ENCODE results near the gene ADAM19.

Gene ADAM19

GRCh38 chr5:157541447-157542118 is 34.0 kb downstream of the ADAM19 start:
- peak; percentile 76 for DNase-seq

GRCh38 chr5:157540707-157541446 is 34.7 kb downstream of the ADAM19 start:
- DNase-seq: peak; percentile 90

- DNase-seq: peak; percentile 46
Observed at GRCh38 chr5:157540124-157540523, 35.5 kb downstream of the ADAM19 start.

- peak; percentile 39 for DNase-seq
Observed at GRCh38 chr5:157539503-157540022, 36.0 kb downstream of the ADAM19 start.

DNA sequence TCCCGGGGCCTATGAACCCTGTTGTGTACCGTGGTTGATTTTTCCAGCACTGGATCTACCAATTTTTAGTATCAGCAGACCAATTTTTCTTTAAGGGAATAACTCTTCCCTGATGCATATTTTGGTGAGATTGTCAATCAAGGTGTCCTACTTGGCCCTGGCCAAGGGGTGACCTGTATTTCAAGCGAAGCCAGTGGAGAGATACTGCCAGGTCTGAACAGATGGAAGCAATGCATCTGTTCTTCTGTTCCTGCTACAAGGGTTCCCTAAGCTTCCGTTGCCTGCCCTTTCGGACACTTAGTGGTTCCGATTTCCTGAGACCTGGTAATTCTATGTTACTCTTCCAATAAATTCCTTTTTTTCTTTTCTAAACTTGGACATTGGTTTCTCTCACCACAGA is 37.3 kb downstream of the ADAM19 start:
- DNase-seq: no peak

DNA sequence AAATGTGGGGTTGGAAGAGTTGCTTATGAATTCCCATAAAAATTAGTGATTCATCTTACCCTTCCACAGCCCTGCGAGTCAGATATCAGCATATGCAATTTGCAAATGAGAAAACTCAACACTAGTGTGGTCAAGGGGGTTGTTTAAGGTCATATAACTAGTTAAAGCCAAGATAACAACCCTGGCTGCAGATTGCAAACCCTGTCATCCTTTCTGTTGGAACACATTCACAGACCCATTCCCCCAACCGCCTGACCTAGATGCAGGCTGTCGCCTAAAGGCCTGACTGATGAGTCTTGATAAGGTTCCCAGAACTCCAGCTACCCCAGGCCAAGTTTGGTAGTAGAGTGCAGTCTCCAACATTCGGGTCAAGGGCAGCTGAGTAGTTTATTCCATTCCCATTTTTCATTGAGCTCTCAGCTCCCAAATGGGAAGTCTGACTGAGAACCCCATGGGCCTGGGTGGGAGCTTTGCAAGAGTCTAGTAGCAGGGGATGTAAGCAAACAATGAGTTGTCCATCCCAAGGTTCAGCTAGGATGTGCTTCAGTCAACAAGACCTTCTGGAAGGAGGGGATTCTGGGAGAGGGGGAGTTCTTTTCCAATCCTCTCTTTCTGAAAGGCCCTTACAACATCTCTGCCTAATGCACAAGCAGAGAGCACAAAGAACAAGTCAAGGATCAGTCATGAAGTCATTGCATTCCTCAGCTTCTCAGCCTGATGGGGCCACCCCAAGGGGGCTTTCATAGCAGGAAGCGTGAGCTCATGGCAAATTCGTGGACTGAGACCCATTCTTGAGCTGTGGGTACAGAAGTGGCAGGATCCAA is 40.3 kb downstream of the ADAM19 start:
- DNase-seq: no peak

- no peak for DNase-seq
Observed at GRCh38 chr5:157533011-157533481, 42.5 kb downstream of the ADAM19 start.

DNA sequence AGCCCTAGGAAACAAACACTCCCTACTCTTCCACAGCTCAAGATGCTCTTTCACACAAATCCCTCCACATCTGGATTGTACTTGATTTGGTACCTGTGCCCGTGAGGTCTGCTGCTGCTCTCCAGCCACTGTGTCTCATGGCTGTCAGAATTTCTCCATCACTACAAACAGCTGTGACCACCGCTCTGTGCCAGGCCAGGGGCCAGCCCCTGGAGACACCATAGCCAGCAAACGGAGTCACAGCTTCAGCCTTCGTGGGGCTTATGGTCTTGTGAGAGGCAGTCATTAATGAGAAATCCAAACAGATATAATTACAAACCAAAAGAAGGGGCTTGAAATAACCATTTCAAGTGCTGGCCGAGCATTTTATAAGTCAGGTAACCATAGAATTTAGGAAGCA is 43.6 kb downstream of the ADAM19 start:
- no peak for DNase-seq

DNA sequence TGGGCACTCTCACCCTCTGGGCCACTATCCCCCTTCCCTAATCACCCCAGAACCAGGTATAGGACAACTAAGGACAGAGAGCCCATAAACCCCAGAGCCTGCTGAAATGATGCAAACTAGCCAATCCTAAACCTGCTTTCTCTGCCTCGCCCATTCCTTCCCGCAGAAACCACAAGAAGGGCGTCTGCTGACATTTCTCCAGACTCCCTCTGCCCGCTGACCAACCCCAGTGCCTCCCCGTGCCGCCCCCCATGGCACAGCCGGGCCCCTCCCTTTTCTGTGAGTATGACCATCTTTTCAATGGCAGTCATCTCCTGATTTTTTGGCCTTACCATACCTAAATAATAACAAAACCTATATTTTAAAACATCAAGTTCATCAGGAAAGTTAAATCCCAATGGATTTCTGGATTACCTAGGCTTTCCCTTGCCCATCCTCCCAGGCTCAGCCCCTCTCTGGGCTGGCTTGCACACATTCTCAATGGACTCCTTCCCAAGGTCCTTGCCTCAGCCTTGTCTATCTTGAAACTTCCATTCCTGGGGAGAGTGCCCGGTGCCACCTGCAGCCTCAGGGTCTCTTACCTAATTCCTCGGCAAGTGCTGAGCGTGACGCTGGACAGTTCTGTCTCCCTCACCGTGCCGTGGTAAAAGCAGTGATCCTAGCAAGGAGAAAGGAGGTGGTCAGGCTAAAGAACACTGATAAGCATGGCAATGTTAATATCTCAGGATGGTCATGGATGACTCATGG is 45.2 kb downstream of the ADAM19 start:
- DNase-seq: no peak

DNA sequence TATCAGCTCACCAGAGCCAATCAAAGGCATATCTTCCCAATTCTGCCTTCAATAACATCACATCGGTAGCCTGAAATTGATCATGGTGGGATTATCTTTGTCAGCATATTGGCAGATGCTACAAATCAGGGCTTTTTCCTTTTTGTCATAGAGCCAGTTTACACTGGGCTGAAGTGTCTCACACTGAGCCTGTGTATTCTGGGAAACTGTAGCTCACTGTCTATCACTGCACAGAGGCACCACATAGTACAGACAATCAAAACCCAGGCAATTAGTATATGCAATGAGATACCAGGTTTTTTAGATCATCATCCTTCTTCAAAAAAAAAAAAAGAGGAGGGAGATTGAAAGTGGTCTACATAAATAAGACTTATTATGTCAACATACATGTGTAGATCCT is 46.6 kb downstream of the ADAM19 start:
- DNase-seq: no peak

- no peak for DNase-seq
Observed at GRCh38 chr5:157528036-157528632, 47.4 kb downstream of the ADAM19 start.

DNA sequence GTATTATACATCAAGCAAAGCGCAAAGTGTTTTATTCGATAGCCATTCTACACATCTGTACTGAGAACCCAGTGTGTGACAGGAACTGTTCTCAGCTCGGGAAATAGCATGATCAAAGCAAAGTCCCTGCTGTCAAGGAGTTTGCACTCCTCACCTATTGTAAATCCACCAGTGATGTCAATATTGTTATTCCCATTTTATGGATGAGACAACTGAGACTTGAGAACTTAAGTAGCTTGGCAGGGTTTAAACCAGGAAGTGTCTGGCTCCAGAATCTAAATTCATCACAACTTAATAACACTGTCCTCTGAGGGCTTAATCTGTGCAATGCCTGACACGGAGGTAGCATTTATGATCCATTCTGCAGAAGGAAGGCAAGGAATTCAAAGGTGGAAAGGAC is 50.7 kb downstream of the ADAM19 start:
- no peak for DNase-seq

GRCh38 chr5:157523976-157524375 is 51.6 kb downstream of the ADAM19 start:
- no peak for DNase-seq

- no peak for DNase-seq
Observed at GRCh38 chr5:157521704-157522029, 53.9 kb downstream of the ADAM19 start.

DNA sequence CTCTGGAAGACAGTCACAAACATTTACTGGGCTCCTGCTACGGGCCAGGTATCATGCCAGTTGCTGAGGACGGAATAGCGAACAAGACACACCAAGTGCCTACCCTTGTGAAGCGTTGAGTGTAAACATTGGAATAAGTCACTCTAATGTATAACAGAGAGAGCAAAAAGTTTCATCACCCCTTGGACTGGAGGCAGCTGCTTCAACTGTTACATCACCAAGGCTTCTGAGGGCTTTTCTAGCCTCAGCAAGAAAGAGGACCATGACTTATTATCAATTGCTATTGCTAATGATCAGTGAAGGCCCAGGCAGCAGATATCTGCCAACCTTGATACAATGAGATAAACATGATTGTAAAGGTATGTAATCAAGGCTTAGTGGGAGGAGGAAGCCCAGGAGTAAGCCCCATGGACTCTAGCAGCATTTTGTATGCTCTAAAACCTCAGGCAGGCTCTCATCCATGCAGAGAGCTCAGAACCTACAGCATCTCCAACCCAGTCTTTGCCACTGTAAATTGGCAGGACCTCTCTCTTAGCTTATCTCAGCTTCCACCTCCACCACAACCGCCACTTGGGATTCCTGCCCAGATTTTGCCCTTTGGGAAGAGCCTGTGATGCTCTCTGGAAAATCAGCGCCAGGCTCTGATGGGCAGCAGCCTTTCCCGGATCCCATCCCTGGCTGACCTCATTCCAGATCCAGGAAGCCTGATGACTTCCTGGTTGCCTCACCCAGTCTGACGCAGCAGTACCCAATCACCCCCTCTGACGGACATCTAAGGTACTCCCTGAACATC is 54.5 kb downstream of the ADAM19 start:
- DNase-seq: no peak

GRCh38 chr5:157519579-157520253 is 55.9 kb downstream of the ADAM19 start:
- DNase-seq: no peak

GRCh38 chr5:157518963-157519362 is 56.6 kb downstream of the ADAM19 start:
- DNase-seq: peak; percentile 62

DNA sequence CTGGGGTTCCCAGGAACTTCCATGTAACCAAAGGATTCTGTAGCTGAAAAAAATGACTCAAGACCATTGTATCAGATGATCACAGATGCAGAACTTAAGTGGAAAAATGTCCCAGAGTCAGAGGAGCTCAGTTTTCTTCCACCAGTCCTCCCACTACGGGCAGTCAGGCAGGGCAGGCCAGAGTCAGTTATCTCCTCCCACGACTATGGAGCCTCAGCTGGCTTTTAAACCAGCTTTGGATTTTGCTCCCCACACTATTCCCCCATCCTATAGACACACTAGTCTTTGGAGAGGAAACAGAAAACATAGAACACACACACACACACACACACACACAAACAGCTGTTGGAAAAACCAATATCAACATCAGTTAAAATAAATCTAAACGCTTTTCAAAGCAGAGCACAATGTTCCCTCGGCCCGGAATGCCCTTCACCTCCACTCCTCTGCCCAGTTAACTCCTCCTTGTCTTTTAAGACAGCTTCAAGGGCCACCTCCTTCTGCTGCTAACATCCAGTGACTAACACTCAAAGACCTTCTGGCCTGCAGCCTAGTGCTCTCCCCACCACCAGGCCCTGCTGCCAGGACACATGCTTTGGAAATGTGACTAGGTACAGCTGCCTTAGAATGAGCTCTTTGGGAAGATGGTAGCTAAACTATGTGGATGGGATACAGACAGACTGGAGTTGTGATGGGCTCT is 58.8 kb downstream of the ADAM19 start:
- DNase-seq: no peak

GRCh38 chr5:157516006-157516405 is 59.6 kb downstream of the ADAM19 start:
- no peak for DNase-seq

- DNase-seq: no peak
Observed at GRCh38 chr5:157514974-157515373, 60.6 kb downstream of the ADAM19 start.

Measured in activated CD4-positive, alpha-beta T cell treated with anti-CD3 and anti-CD28 coated beads, Interleukin-2, Interleukin-6, amounts not matched to agents 100 ng/mL and 50 ng/mL, durations not matched to agents 16 hours and 8 hours (primary cell).